Activated CD8-positive, alpha-beta T cell treated with anti-CD3 and anti-CD28 coated beads for 36 hours (primary cell): ENCODE results near the gene ZMPSTE24. TPM values are rescaled to one million over a fixed set of nuclear protein-coding genes. Genes with fewer than 3 reads are reported as not detected.

Source experiments
- ATAC-seq: fragments of 200-7000 bp; cut with Tn5 transposase; one replicate; pipeline ENCODE4 v1.10.0; 2021; ENCODE audit warnings: mild to moderate bottlenecking, moderate library complexity
- CTCF ChIA-PET: fragments of 350-600 bp; sonication (Branson Sonifier 250); formaldehyde crosslinking; loops from one replicate; lab custom pipeline; 2021; ENCODE audit warnings: antibody characterized with exemption; lab: Charles Lee
- POLR2A ChIA-PET: fragments of 350-600 bp; sonication (Branson Sonifier 250); formaldehyde crosslinking; loops from one replicate; lab custom pipeline; 2021; ENCODE audit warnings: antibody characterized with exemption; lab: Charles Lee
- DNase-seq: peaks from one replicate; pipeline ENCODE4 v3.0.0-alpha.2; 2020
- H3K27ac Mint-ChIP-seq: one replicate; pipeline ENCODE4 v1.8.0; 2021; ENCODE audit warnings: mild to moderate bottlenecking, mixed read lengths
- H3K27me3 Mint-ChIP-seq: one replicate; pipeline ENCODE4 v1.8.0; 2021; ENCODE audit warnings: mixed read lengths
- H3K36me3 Mint-ChIP-seq: one replicate; pipeline ENCODE4 v1.8.0; 2021; ENCODE audit warnings: low read depth, mixed read lengths
- H3K4me1 Mint-ChIP-seq: one replicate; pipeline ENCODE4 v1.8.0; 2021; ENCODE audit warnings: low read depth, mixed read lengths
- H3K4me3 Mint-ChIP-seq: one replicate; pipeline ENCODE4 v1.8.0; 2021; ENCODE audit warnings: mild to moderate bottlenecking, moderate library complexity, mixed read lengths
- H3K9me3 Mint-ChIP-seq: one replicate; pipeline ENCODE4 v1.8.0; 2021; ENCODE audit warnings: mixed read lengths
- intact Hi-C: fragments of 100-400 bp; cut with micrococcal nuclease; formaldehyde crosslinking; loops from one replicate; pipeline ENCODE4 v1.10.0; 2022
- total RNA-seq, 2 experiments: library from RNA; stranded (reverse); gene quantifications; one replicate each; pipeline ENCODE4 v1.2.3, GENCODE V29; 2021
- TF ChIP-seq, protein P1 (sequence below): fragments of 200-600 bp; IDR thresholded peaks from one replicate; pipeline ENCODE4 v1.8.0; 2022; ENCODE audit warnings: antibody characterized with exemption, mild to moderate bottlenecking

ZMPSTE24 gene
- total RNA-seq, 2 experiments from 2014 or later, result 20.1 to 21.2 TPM

GRCh38 chr1:40274331-40274730 is 16.3 kb downstream of the ZMPSTE24 start:
- Mint-ChIP-seq H3K9me3 (no peaks in the 10 kb centered on the region), H3K4me3 (no peak overlapping the region), H3K4me1 (peaks cover 20% of the 10 kb centered on the region), H3K27me3 (no peaks in the 10 kb centered on the region), H3K36me3 (peaks cover 47% of the 10 kb centered on the region), H3K27ac (no peak overlapping the region)
- DNase-seq, result no peak
- intact Hi-C loops, result no loop called here
- ChIA-PET POLR2A (no interaction called here), CTCF (interaction anchor here (0.9 to 1.7 kb wide), 4 partner anchors 18 to 130 kb away, joined by 3 to 6 read pairs (median 4); no protein-coding TSS in a partner anchor)
- TF ChIP-seq, protein P1, sequence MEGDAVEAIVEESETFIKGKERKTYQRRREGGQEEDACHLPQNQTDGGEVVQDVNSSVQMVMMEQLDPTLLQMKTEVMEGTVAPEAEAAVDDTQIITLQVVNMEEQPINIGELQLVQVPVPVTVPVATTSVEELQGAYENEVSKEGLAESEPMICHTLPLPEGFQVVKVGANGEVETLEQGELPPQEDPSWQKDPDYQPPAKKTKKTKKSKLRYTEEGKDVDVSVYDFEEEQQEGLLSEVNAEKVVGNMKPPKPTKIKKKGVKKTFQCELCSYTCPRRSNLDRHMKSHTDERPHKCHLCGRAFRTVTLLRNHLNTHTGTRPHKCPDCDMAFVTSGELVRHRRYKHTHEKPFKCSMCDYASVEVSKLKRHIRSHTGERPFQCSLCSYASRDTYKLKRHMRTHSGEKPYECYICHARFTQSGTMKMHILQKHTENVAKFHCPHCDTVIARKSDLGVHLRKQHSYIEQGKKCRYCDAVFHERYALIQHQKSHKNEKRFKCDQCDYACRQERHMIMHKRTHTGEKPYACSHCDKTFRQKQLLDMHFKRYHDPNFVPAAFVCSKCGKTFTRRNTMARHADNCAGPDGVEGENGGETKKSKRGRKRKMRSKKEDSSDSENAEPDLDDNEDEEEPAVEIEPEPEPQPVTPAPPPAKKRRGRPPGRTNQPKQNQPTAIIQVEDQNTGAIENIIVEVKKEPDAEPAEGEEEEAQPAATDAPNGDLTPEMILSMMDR, result no peak
- ATAC-seq, result no peak

DNA sequence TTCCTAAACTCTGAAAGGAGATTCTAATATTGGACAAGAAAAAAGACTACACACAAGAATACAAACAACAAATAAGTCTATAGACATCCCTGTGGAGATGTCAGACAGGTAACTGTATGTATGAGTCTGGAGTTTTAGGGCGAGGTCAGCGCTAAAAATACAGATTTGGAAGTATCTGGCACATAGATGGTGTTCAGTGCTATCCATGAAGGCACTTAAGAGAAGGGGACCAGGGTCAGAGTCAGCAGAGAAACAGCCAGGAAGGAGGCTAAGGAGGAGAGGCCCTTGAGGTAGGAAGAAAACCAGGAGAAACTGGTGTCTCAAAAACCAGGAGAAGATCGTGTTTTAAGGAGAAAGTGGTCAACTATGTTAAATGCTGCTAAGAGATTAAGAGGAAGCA is 18.1 kb downstream of the ZMPSTE24 start:
- Mint-ChIP-seq H3K36me3 (peaks cover 41% of the 10 kb centered on the region), H3K27me3 (no peaks in the 10 kb centered on the region), H3K27ac (peak overlapping the region; percentile 6), H3K4me3 (no peak overlapping the region), H3K9me3 (no peaks in the 10 kb centered on the region), H3K4me1 (peaks cover 7% of the 10 kb centered on the region)
- intact Hi-C loops, result no loop called here
- POLR2A ChIA-PET, result no interaction called here
- TF ChIP-seq, protein P1, result no peak
- no peak for DNase-seq
- no peak for ATAC-seq
- CTCF ChIA-PET, result interaction anchor here (0.9 to 1.0 kb wide), 2 partner anchors 9 to 132 kb away, joined by 3 to 4 read pairs; no protein-coding TSS in a partner anchor

DNA sequence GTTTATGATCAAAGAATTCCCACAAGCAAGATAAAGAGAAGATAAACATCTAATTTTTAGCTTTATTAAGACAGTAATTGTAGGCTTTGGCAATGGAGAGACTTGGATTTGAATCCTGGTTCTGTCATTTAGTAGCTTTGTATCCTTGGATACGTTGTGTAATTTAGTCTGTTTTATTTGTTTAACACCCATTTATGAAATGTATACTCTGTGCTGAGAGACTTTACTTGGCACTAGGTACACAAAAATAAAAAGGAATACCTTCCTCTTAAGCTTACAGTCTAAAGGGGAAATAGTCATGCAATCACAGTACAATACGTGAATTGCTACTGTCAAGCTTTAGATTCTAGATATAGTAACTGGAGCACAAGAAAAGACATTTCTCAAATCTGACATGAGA is 23.8 kb downstream of the ZMPSTE24 start:
- TF ChIP-seq, protein P1, result no peak
- no peaks in the 10 kb centered on the region for H3K27me3 Mint-ChIP-seq
- H3K36me3 Mint-ChIP-seq, result peaks cover 27% of the 10 kb centered on the region
- no peak for DNase-seq
- ATAC-seq, result no peak
- no peaks in the 10 kb centered on the region for H3K9me3 Mint-ChIP-seq
- no peaks in the 10 kb centered on the region for H3K4me1 Mint-ChIP-seq
- intact Hi-C loops, result no loop called here
- no peak overlapping the region for H3K4me3 Mint-ChIP-seq
- no peak overlapping the region for H3K27ac Mint-ChIP-seq
- CTCF ChIA-PET, result interaction anchor here (0.7 to 2.4 kb wide), 8 partner anchors 8 to 138 kb away, joined by 3 to 18 read pairs (median 8); no protein-coding TSS in a partner anchor
- POLR2A ChIA-PET, result interaction anchor here (1.1 kb wide), 1 partner anchor 42 kb away, joined by 3 read pairs; no protein-coding TSS in a partner anchor

DNA sequence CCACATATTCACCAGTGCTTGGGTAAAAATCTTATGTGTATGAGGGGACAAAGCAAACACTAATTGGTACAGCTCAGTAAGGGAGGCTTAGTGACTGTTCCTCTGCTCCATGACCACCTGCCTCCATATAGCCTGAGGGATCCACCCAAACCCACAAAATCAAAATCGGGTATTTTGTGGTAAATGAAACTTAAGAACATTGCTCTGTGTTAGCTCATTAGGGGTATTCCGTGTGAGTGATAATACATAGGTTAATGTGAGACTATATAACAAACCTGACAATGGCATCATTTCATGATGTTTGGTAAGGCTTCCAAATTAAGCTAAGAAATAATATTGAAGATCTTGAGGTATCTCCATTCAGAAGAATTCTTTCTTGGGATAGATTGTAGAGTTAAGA is 33.3 kb downstream of the ZMPSTE24 start:
- no peak for DNase-seq
- Mint-ChIP-seq H3K27ac (peak overlapping the region; percentile 68), H3K4me1 (peaks cover 7% of the 10 kb centered on the region), H3K27me3 (no peaks in the 10 kb centered on the region), H3K4me3 (no peak overlapping the region), H3K9me3 (no peaks in the 10 kb centered on the region), H3K36me3 (peaks cover 38% of the 10 kb centered on the region)
- intact Hi-C loops, result no loop called here
- POLR2A ChIA-PET, result interaction anchor here (0.9 to 1.6 kb wide), 2 partner anchors 9 to 114 kb away, joined by 3 to 5 read pairs; no protein-coding TSS in a partner anchor
- no peak for ATAC-seq
- TF ChIP-seq, protein P1, result no peak
- CTCF ChIA-PET, result interaction anchor here (1.1 to 2.8 kb wide), 7 partner anchors 10 to 213 kb away, joined by 3 to 14 read pairs (median 5); no protein-coding TSS in a partner anchor

- ATAC-seq, result no peak
These were observed 41.6 kb downstream of the ZMPSTE24 start for GRCh38 chr1:40299366-40300248.

More at GRCh38 chr1:40299366-40300248, 41.6 kb downstream of the ZMPSTE24 start:
- Mint-ChIP-seq H3K27me3 (no peaks in the 10 kb centered on the region), H3K36me3 (no peaks in the 10 kb centered on the region), H3K9me3 (no peaks in the 10 kb centered on the region), H3K27ac (no peak overlapping the region), H3K4me3 (no peak overlapping the region), H3K4me1 (no peaks in the 10 kb centered on the region)
- DNase-seq, result no peak
- intact Hi-C loops, result no loop called here
- TF ChIP-seq, protein P1, result no peak
- ChIA-PET POLR2A (interaction anchor here (1.3 kb wide), 1 partner anchor 8 kb away, joined by 5 read pairs; no protein-coding TSS in a partner anchor), CTCF (interaction anchor here (1.0 kb wide), 1 partner anchor 147 kb away, joined by 3 read pairs; no protein-coding TSS in a partner anchor)
